ENCODE results near the gene WBP2. TPM values are rescaled to one million over a fixed set of nuclear protein-coding genes. Genes with fewer than 3 reads are reported as not detected.
A peak's percentile ranks its signal among the peaks of the same experiment; 100 is the strongest.
"Not testable (repeated sequence)": the region's sequence is repeated elsewhere in the genome, so short reads cannot be mapped to it uniquely, and the experiment has no call there.

The WBP2 gene
- total and polyA plus RNA-seq, 8 donors = 56.0 to 106 (median 67.9) TPM

DNA sequence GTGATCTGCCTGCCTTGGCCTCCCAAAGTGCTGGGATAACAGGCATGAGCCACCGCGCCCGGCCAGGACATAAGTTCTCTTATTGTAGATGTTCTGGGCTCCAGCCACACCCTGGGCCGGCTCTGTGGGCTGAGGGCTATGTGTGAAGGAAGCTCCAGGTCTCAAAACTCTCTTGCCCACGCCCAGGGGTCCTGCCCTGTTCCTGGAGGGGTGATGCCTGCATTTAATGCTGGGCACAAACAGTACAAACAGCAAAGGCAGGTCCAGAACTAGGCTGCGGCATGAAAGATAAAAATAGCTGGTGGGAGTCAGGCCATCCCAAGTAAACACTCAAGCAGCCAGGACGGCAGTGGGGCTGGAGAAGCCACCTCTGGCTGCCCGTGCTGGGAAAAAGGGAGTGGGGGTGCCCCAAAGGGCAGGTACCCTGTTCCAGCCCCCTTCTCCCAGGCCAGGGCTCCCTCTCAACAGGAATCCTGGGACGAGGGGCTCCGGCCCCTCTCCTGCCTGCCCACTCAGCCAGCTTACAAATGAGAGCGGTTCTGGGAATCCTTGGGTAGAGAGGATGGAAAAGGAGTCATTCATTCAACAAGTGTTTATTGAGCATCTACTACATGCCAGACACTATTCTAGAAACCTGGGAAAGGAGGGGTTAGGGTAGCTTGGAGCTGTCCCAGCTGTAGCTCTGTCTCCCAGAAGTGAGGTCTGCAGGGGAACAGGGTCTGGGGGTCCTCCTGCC is 18.6 kb upstream of the WBP2 start:
- H3K27me3 ChIP-seq = no peaks in the 10 kb centered on the region
- no peak overlapping the region for H3K4me3 ChIP-seq
- DNase-seq (no peak), ATAC-seq (no peak), FAIRE-seq (no peak)
- WGBS, 2 donors = 76 to 83% methylated on average over 11 of the region's 11 CpGs
- H3K4me1 ChIP-seq = peaks cover 6 to 29% (median 27%) of the 10 kb centered on the region in 3 donors
- H3K27ac ChIP-seq = peak overlapping the region in 3 of 4 donors; percentile 49 to 84 (median 77)
- H3K9me3 ChIP-seq = no peaks in the 10 kb centered on the region
- TF ChIP-seq, protein P1, sequence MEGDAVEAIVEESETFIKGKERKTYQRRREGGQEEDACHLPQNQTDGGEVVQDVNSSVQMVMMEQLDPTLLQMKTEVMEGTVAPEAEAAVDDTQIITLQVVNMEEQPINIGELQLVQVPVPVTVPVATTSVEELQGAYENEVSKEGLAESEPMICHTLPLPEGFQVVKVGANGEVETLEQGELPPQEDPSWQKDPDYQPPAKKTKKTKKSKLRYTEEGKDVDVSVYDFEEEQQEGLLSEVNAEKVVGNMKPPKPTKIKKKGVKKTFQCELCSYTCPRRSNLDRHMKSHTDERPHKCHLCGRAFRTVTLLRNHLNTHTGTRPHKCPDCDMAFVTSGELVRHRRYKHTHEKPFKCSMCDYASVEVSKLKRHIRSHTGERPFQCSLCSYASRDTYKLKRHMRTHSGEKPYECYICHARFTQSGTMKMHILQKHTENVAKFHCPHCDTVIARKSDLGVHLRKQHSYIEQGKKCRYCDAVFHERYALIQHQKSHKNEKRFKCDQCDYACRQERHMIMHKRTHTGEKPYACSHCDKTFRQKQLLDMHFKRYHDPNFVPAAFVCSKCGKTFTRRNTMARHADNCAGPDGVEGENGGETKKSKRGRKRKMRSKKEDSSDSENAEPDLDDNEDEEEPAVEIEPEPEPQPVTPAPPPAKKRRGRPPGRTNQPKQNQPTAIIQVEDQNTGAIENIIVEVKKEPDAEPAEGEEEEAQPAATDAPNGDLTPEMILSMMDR (IDR thresholded peaks at IDR 0.05) = no peak
- intact Hi-C loops (cut with DNase I) = no loop called here
- no peaks in the 10 kb centered on the region for H3K36me3 ChIP-seq

DNA sequence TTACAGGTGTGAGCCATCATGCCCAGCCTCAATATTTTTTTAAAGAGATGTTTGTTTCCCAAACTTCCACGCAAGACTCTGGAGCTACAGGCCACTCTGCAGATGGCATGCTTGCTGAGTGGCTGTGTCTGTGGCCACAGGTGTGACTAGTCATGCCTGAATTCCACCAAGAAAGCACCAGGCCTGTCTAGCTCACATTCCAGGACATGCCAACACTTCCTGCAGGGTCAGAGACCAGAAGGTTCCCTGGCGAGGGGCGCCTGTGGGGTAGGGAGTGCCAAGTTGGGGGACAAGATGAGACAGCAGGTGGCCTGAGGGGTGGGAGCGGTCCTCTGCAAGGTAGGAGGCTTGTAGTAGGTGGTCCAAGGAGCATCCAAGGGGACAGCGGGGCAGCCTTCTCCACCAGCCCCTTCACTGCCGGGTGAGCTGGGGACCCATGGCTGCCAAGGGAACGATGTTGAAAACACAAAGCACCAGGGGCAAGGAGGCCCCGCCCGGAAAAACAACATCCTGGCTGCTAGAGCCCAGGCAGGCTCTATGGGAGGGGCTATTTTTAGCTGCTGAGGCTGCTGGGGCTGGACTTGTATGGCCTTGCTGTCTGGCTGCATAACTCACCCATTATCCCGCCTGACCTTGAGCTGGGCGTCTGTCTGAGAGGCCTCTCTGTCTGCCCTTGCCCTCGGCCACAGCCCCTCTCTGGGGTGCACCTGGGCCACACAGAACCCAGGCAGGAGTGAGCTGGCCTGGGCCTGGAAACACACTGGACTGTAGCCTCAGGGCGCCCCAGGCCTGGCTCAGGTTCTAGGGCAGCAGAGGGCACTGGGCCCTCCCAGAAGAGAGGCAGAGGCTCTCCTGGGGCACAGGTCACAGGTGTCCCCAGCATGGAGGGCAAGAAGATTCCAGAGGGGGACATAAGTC is 17.6 kb upstream of the WBP2 start:
- FAIRE-seq = no peak
- Histone ChIP-seq H3K27me3 (no peaks in the 10 kb centered on the region), H3K27ac (peak overlapping the region; percentile 22 to 84 (median 63)), H3K4me3 (no peak overlapping the region), H3K36me3 (no peaks in the 10 kb centered on the region), H3K9me3 (no peaks in the 10 kb centered on the region), H3K4me1 (peaks cover 6 to 29% (median 27%) of the 10 kb centered on the region in 3 donors)
- peak in 3 of 4 donors; percentile 15 to 38 (median 20) for ATAC-seq
- intact Hi-C loops (cut with DNase I) = no loop called here
- DNase-seq = peak in 2 of 6 donors; percentile 51 to 77
- 48 to 57% methylated on average over 13 of the region's 13 CpGs for WGBS, 2 donors
- TF ChIP-seq, protein P1 (IDR thresholded peaks at IDR 0.05) = no peak

DNA sequence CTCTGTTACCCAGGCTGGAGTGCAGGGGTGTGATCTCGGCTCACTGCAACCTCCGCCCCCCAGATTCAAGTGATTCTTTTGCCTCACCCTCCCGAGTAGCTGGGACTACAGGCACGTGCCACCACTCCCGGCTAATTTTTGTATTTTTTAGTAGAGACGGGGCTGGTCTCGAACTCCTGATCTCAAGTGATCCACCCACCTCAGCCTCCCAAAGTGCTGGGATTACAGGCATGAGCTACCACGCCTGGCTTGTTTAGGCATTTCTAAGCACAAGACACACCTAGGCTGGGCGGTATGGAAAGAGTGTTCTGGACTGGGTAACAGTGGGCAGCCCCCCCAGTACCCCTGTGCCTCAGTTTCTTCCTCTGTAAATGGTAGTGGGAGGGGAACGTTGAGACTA is 15.1 kb upstream of the WBP2 start:
- FAIRE-seq; DNase-seq; H3K36me3 ChIP-seq; ATAC-seq; H3K27me3 ChIP-seq; intact Hi-C loops (cut with DNase I); H3K9me3 ChIP-seq; H3K4me3 ChIP-seq: not testable (repeated sequence)
- Histone ChIP-seq H3K4me1 (peaks cover 0 to 12% (median 9%) of the 10 kb centered on the region in 3 donors), H3K27ac (peak overlapping the region in 1 of 4 donors; percentile 9)
- WGBS, 2 donors = 78 to 82% methylated on average over 10 of the region's 10 CpGs

DNA sequence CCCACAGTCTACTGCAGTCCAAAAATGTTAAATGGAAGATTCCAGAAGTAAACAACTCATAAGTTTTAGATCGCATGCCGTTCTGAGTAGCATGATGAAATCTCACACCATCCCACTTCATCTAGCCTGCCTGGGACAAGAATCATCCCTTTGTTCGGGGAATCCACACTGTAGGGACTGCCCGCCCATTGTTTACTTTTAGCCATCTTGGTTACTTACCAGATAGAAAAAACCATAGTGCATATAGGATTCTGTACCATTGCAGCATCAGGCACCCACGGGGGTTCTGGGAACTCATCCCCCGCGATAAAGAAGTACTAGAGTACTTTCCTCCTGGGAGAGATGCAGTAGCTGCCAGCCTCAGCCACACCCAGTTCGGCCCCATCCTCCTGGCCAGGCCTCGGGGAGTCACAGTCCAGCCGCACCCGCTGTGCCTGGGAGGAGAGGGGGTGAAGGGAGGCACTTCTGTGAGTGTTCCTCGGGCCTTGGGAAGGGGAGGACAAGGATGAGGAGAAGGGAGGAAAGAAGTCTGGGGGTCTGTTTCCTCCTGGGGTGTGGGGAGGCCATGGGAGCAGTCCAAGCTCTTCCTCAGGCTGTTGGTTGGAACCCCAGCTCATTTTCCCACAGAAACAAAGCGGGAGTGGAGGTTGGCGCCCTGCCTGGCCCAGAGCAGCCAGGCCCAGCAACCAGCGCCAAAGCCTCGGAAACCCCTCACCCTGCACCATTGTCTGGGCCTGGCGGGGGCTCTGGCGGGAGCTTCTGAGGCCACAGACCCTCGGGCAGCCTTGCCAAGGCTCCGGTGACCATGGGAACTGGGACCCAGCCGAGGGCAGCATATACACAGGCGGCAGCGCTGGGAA is 14.4 kb upstream of the WBP2 start:
- 70 to 71% methylated on average over 23 of the region's 23 CpGs for WGBS, 2 donors
- Histone ChIP-seq H3K4me1 (peaks cover 0 to 11% (median 9%) of the 10 kb centered on the region in 3 donors), H3K9me3 (no peaks in the 10 kb centered on the region), H3K27me3 (no peaks in the 10 kb centered on the region), H3K27ac (peak overlapping the region in 1 of 4 donors; percentile 9), H3K36me3 (no peaks in the 10 kb centered on the region), H3K4me3 (no peak overlapping the region)
- TF ChIP-seq, protein P1 (IDR thresholded peaks at IDR 0.05) = no peak
- ATAC-seq (peak in 1 of 4 donors; percentile 8), DNase-seq (no peak), FAIRE-seq (no peak)
- intact Hi-C loops (cut with DNase I) = no loop called here

DNA sequence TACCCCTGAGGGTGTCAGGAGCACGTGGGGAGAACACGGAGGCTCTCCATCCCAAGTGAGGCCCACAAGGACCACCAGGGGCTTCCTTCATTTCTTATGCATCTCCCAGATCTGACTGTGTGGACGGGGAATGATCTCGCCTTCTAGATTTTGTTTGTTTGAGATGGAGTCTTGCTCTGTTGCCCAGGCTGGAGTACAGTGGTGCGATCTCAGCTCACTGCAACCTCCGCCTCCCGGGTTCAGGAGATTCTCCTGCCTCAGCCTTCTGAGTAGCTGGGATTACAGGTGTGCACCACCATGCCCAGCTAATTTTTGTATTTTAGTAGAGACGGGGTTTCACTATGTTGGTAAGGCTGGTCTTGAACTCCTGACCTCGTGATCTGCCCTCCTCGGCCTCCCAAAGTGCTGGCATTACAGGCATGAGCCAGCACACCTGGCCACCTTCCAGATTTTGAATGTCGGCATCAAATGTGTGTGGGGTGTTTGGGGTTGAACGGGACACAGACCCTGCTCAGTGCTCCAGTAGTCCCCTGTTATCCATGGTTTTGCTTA is 13.7 kb upstream of the WBP2 start:
- H3K4me3 ChIP-seq; H3K36me3 ChIP-seq; H3K27ac ChIP-seq; FAIRE-seq; DNase-seq; H3K9me3 ChIP-seq; H3K27me3 ChIP-seq; ATAC-seq; intact Hi-C loops (cut with DNase I): not testable (repeated sequence)
- WGBS, 2 donors = 81 to 84% methylated on average over 12 of the region's 12 CpGs
- peaks cover 0 to 11% (median 9%) of the 10 kb centered on the region in 3 donors for H3K4me1 ChIP-seq

DNA sequence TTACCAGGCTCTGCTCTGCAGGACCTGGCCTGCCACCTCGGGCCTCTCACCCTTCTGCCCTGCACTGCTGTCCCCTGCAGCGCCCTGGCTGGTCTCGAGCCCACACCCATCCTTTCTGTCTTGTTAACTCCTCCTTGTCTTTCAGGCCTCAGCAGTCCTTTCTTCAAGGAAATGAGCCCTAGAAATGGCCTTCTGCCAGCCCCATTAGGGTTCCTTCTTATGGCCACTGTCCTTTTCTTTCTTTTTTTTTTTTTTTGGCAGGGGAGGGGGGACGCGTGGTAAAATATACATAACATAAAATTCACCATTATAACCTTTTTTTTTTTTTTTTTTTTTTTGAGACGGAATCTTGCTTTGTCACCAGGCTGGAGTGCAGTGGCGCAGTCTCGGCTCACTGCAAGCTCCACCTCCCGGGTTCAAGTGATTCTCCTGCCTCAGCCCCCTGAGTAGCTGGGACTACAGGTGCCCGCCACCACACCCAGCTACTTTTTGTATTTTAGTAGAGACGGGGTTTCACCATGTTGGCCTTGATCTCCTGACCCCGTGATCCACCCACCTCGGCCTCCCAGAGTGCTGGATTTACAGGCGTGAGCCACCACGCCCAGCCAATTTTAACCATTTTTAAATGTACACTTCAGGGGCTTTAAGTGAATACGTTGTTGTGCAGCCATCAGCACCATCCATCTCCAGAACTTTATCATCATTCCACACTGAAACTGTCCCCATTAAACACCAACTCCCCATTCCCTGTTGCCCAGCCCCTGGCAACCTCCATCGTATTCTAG is 10.5 kb upstream of the WBP2 start:
- H3K4me1 ChIP-seq; H3K9me3 ChIP-seq; H3K27ac ChIP-seq; H3K36me3 ChIP-seq; FAIRE-seq; H3K27me3 ChIP-seq; DNase-seq; ATAC-seq; H3K4me3 ChIP-seq; intact Hi-C loops (cut with DNase I): not testable (repeated sequence)
- 76 to 78% methylated on average over 14 to 16 of the region's 17 CpGs for WGBS, 2 donors

DNA sequence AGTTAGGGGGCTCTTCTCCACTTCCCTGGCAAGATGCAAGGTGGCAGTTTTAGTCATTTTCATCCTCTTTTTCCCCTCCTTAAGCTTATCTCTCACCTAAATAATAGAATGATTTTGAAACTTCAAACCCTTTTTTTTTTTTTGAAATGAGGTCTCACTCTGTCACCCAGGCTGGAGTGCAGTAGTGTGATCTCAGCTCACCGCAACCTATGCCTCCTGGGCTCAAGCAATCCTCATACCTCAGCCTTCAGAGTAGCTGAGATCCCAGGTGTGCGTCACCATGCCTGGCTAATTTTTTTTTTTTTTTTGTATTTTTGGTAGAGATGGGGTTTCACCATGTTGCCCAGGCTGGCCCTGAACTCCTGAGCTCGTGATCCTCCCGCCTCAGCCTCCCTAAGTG is 9.8 kb upstream of the WBP2 start:
- FAIRE-seq; H3K4me1 ChIP-seq; H3K36me3 ChIP-seq; ATAC-seq; H3K27me3 ChIP-seq; H3K27ac ChIP-seq; H3K9me3 ChIP-seq; DNase-seq; intact Hi-C loops (cut with DNase I); H3K4me3 ChIP-seq: not testable (repeated sequence)
- WGBS, 2 donors = 84 to 93% methylated on average over 4 of the region's 4 CpGs

Measured in pancreas (tissue), 10 donors.